GM23338 (cell line): ENCODE data around the gene LSM14B.

Experiments used
- CREB1 ChIP-seq: fragments of 250-450 bp; sonication (Bioruptor Pico); IDR thresholded peaks from 2 replicates; pipeline ENCODE4 v1.5.0; 2020; ENCODE audit warnings: low read depth, mild to moderate bottlenecking, moderate library complexity
- ETS1 ChIP-seq: IDR thresholded peaks from 2 replicates; pipeline ENCODE4 v1.6.1; 2016; ENCODE audit warnings: antibody characterized with exemption
- EZH2 ChIP-seq: fragments of 200-600 bp; sonication (generic); IDR thresholded peaks from one replicate; pipeline ENCODE4 v1.8.0; 2017; ENCODE audit warnings: antibody characterized with exemption, mild to moderate bottlenecking, low read depth; ENCODE audit not compliant: unreplicated experiment
- EZH2phosphoT487 ChIP-seq: fragments of 200-600 bp; sonication (generic); IDR thresholded peaks from one replicate; pipeline ENCODE4 v1.8.1; 2018; ENCODE audit warnings: antibody characterized with exemption; ENCODE audit not compliant: unreplicated experiment
- JUNB ChIP-seq: IDR thresholded peaks from one replicate; pipeline ENCODE4 v1.6.1; 2016; ENCODE audit warnings: antibody characterized with exemption; ENCODE audit not compliant: unreplicated experiment
- NANOG ChIP-seq: IDR thresholded peaks from 2 replicates; pipeline ENCODE4 v1.6.1; 2016; ENCODE audit warnings: antibody characterized with exemption, borderline replicate concordance
- POLR2AphosphoS5 ChIP-seq: IDR thresholded peaks from 2 replicates; pipeline ENCODE4 v1.6.1; 2016; ENCODE audit warnings: antibody characterized with exemption, low read depth
- STAT1 ChIP-seq: IDR thresholded peaks from one replicate; pipeline ENCODE4 v1.6.1; 2016; ENCODE audit warnings: antibody characterized with exemption; ENCODE audit not compliant: unreplicated experiment
- ZNF114 ChIP-seq: fragments of 250-450 bp; sonication (Bioruptor Pico); IDR thresholded peaks from 2 replicates; pipeline ENCODE4 v1.5.0; 2020; ENCODE audit warnings: mild to moderate bottlenecking, moderate library complexity
- ZNF331 ChIP-seq: fragments of 250-450 bp; sonication (Bioruptor Pico); IDR thresholded peaks from 2 replicates; pipeline ENCODE4 v1.5.0; 2020; ENCODE audit warnings: low read depth, mild to moderate bottlenecking, moderate library complexity
- TF ChIP-seq, protein P1 (sequence below), 2 experiments: fragments of 200-600 bp in 1 of 2; sonication (generic) in 1 of 2; conservative IDR thresholded peaks; 2 replicates each; pipeline versions ENCODE4 v1.5.1 to v1.6.1; 2016 to 2017; ENCODE audit warnings: antibody characterized with exemption in 2 of 2, low read depth in 2 of 2, mild to moderate bottlenecking in 2 of 2, moderate library complexity in 1 of 2
- TF ChIP-seq, protein P2 (sequence below): IDR thresholded peaks from one replicate; pipeline ENCODE4 v1.6.1; 2018; ENCODE audit warnings: antibody characterized with exemption; ENCODE audit not compliant: unreplicated experiment

DNA sequence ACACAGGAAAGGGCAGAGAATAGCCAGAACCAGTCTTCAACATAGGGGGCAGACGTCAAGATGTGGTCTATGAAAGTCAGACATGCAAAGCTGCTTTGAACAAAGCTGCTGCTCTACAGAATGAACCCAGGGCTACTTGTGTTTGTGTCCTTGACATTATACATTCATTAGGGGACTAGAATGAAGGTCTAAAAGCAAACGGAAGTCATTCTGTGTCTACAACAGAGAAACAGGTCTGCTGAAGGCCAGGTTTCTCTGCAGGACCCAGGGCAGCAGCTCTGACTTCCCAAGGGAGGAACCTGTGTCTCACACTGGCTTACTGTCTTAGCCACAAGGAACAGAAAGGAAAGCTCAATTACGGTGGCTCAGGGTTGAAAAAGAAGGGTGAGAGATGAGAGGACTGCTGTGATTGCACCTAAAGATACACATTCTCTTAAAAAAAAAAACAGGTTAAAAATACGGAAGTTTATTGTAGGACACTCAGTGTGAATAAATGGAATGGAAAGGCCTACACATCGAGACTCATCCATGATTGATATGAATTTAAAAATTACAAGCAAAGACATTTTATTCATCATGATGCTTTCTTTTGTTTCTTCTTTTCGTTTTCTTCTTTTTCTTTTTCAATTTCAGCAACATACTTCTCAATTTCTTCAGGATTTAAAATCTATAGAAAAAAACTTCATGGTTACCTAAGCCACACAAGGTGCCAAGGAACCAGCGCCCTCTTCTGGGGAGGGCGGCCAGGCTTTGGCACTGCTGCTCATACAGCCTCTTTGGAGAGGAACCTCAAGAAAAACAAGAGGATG, 14.2 kb downstream of the LSM14B start:
- TF ChIP-seq, protein P1, sequence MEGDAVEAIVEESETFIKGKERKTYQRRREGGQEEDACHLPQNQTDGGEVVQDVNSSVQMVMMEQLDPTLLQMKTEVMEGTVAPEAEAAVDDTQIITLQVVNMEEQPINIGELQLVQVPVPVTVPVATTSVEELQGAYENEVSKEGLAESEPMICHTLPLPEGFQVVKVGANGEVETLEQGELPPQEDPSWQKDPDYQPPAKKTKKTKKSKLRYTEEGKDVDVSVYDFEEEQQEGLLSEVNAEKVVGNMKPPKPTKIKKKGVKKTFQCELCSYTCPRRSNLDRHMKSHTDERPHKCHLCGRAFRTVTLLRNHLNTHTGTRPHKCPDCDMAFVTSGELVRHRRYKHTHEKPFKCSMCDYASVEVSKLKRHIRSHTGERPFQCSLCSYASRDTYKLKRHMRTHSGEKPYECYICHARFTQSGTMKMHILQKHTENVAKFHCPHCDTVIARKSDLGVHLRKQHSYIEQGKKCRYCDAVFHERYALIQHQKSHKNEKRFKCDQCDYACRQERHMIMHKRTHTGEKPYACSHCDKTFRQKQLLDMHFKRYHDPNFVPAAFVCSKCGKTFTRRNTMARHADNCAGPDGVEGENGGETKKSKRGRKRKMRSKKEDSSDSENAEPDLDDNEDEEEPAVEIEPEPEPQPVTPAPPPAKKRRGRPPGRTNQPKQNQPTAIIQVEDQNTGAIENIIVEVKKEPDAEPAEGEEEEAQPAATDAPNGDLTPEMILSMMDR (conservative IDR thresholded peaks at IDR 0.05; ENCODE audit: low read depth in 2 of 2), result peak; percentile 81 to 97
- TF ChIP-seq ETS1, result no peak
- TF ChIP-seq POLR2AphosphoS5, result no peak; the same call in 1 of the 2 replicates
- TF ChIP-seq, protein P2, sequence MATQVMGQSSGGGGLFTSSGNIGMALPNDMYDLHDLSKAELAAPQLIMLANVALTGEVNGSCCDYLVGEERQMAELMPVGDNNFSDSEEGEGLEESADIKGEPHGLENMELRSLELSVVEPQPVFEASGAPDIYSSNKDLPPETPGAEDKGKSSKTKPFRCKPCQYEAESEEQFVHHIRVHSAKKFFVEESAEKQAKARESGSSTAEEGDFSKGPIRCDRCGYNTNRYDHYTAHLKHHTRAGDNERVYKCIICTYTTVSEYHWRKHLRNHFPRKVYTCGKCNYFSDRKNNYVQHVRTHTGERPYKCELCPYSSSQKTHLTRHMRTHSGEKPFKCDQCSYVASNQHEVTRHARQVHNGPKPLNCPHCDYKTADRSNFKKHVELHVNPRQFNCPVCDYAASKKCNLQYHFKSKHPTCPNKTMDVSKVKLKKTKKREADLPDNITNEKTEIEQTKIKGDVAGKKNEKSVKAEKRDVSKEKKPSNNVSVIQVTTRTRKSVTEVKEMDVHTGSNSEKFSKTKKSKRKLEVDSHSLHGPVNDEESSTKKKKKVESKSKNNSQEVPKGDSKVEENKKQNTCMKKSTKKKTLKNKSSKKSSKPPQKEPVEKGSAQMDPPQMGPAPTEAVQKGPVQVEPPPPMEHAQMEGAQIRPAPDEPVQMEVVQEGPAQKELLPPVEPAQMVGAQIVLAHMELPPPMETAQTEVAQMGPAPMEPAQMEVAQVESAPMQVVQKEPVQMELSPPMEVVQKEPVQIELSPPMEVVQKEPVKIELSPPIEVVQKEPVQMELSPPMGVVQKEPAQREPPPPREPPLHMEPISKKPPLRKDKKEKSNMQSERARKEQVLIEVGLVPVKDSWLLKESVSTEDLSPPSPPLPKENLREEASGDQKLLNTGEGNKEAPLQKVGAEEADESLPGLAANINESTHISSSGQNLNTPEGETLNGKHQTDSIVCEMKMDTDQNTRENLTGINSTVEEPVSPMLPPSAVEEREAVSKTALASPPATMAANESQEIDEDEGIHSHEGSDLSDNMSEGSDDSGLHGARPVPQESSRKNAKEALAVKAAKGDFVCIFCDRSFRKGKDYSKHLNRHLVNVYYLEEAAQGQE, result no peak
- TF ChIP-seq EZH2, result no peak
- TF ChIP-seq CREB1 (CRISPR knock-in tag), result no peak
- TF ChIP-seq EZH2phosphoT487, result no peak
- no peak for TF ChIP-seq JUNB
- TF ChIP-seq STAT1, result no peak
- TF ChIP-seq ZNF331 (CRISPR knock-in tag), result no peak
- no peak for TF ChIP-seq ZNF114 (CRISPR knock-in tag)
- TF ChIP-seq NANOG, result no peak
